ENCODE measurements around the gene GOLGA3. TPM values are rescaled to one million over a fixed set of nuclear protein-coding genes. Genes with fewer than 3 reads are reported as not detected.

GOLGA3 gene
- total RNA-seq, 4 donors from 2014 or later: 37.0 to 62.2 (median 54.0) TPM

DNA sequence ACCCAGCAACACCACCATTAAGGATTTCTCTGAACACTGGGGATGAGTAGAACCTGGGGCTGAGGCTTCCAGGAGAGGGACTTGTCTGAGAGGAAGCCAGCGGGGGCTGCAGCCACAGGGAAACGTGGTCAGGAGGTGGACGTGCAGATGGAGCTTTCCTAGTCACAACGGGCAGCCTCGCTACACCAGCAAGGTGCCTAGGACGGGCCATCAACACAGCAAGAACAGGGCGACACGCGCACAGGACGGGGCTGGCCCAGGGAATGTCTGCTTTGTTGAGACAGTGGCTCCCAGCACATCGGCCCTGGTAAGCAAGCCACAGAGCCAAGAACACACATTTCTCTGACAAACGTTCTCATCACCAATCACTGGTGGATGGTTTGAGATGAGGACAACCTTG, 92.3 kb downstream of the GOLGA3 start:
- H3K4me3 ChIP-seq: no peak overlapping the region
- H3K27ac ChIP-seq: no peak overlapping the region
- 91 to 95% methylated on average over 8 to 11 of the region's 12 CpGs for WGBS, 2 donors
- H3K9me3 ChIP-seq: no peaks in the 10 kb centered on the region
- no peaks in the 10 kb centered on the region for H3K27me3 ChIP-seq
- TF ChIP-seq CTCF (IDR thresholded peaks at IDR 0.05) (no peak), POLR2A (IDR thresholded peaks at IDR 0.05) (no peak)
- intact Hi-C loops (cut with DNase I): no loop called here
- no peaks in the 10 kb centered on the region for H3K4me1 ChIP-seq
- peaks cover 36 to 100% (median 77%) of the 10 kb centered on the region in 3 donors for H3K36me3 ChIP-seq
- DNase-seq: no peak

GRCh38 chr12:132735496-132735895, 93.2 kb downstream of the GOLGA3 start:
- 93 to 99% methylated on average over 14 to 17 of the region's 20 CpGs for WGBS, 2 donors
- Histone ChIP-seq H3K4me1 (no peaks in the 10 kb centered on the region), H3K27me3 (no peaks in the 10 kb centered on the region), H3K36me3 (peaks cover 30 to 100% (median 73%) of the 10 kb centered on the region in 3 donors), H3K27ac (no peak overlapping the region), H3K4me3 (no peak overlapping the region), H3K9me3 (no peaks in the 10 kb centered on the region)
- TF ChIP-seq POLR2A (IDR thresholded peaks at IDR 0.05) (no peak), CTCF (IDR thresholded peaks at IDR 0.05) (no peak)
- intact Hi-C loops (cut with DNase I): no loop called here
- DNase-seq: no peak

GRCh38 chr12:132734206-132734605, 94.5 kb downstream of the GOLGA3 start:
- WGBS, 2 donors: 77 to 83% methylated on average over 10 of the region's 10 CpGs
- DNase-seq: no peak
- H3K9me3 ChIP-seq: no peaks in the 10 kb centered on the region
- peaks cover 23 to 98% (median 60%) of the 10 kb centered on the region in 3 donors for H3K36me3 ChIP-seq
- H3K4me3 ChIP-seq: no peak overlapping the region
- H3K4me1 ChIP-seq: no peaks in the 10 kb centered on the region
- H3K27me3 ChIP-seq: no peaks in the 10 kb centered on the region
- intact Hi-C loops (cut with DNase I): no loop called here
- TF ChIP-seq CTCF (IDR thresholded peaks at IDR 0.05): no peak
- TF ChIP-seq POLR2A (IDR thresholded peaks at IDR 0.05): no peak
- no peak overlapping the region for H3K27ac ChIP-seq

DNA sequence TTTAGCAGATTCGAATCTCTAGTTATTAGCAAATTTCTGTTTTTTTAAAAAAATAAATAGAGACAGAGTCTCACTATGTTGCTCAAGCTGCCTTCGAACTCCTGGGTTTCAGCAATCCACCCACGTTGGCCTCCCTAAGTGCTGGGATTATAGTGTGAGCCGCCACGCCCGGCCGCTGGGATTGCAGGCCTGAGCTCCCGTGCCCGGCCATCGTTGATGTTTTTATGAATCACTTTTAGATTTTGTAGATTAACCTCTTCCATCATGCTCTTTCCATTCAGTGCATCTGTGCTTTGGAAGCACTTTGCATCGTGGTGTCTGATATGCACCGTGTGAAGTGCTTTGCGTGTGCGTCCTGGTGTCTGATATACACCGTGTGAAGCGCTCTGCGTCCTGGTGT, 97.1 kb downstream of the GOLGA3 start:
- TF ChIP-seq POLR2A (IDR thresholded peaks at IDR 0.05): no peak
- no peak for TF ChIP-seq CTCF (IDR thresholded peaks at IDR 0.05)
- H3K36me3 ChIP-seq: peaks cover 22 to 98% (median 59%) of the 10 kb centered on the region in 3 donors
- DNase-seq: no peak
- no peaks in the 10 kb centered on the region for H3K4me1 ChIP-seq
- no peaks in the 10 kb centered on the region for H3K9me3 ChIP-seq
- intact Hi-C loops (cut with DNase I): no loop called here
- WGBS, 2 donors: 81 to 87% methylated on average over 16 to 17 of the region's 17 CpGs
- H3K27me3 ChIP-seq: no peaks in the 10 kb centered on the region
- no peak overlapping the region for H3K27ac ChIP-seq
- H3K4me3 ChIP-seq: no peak overlapping the region

GRCh38 chr12:132730353-132730752, 98.3 kb downstream of the GOLGA3 start:
- Histone ChIP-seq H3K9me3 (no peaks in the 10 kb centered on the region), H3K27ac (no peak overlapping the region), H3K4me1 (no peaks in the 10 kb centered on the region), H3K36me3 (peaks cover 18 to 98% (median 55%) of the 10 kb centered on the region in 3 donors), H3K27me3 (no peaks in the 10 kb centered on the region), H3K4me3 (no peak overlapping the region)
- 92 to 95% methylated on average over 2 to 7 of the region's 11 CpGs for whole genome bisulfite sequencing, 2 donors
- TF ChIP-seq CTCF (IDR thresholded peaks at IDR 0.05) (no peak), POLR2A (IDR thresholded peaks at IDR 0.05) (no peak)
- intact Hi-C loops (cut with DNase I): no loop called here
- no peak for DNase-seq

Measured in esophagus squamous epithelium (tissue), 5 donors.